GM18858 (cell line): Measurements from ENCODE around the gene U2AF1L4.
A peak's percentile ranks its signal among the peaks of the same experiment; 100 is the strongest.
"Not testable (repeated sequence)": the region's sequence is repeated elsewhere in the genome, so short reads cannot be mapped to it uniquely, and the experiment has no call there.

Source experiments
- ATAC-seq: cut with Tn5 transposase; IDR thresholded peaks from one replicate; pipeline ENCODE4 v1.9.1; 2021; ENCODE audit not compliant: unreplicated experiment

The U2AF1L4 gene

GRCh38 chr19:35727956-35728706, 17.1 kb downstream of the U2AF1L4 start:
- ATAC-seq = no peak

GRCh38 chr19:35727053-35727955, 17.9 kb downstream of the U2AF1L4 start:
- no peak for ATAC-seq

GRCh38 chr19:35725216-35725861, 19.9 kb downstream of the U2AF1L4 start:
- ATAC-seq = no peak

- no peak for ATAC-seq
Measured at GRCh38 chr19:35724560-35724959, 20.7 kb downstream of the U2AF1L4 start.

GRCh38 chr19:35724132-35724531, 21.1 kb downstream of the U2AF1L4 start:
- ATAC-seq = not testable (repeated sequence)

- no peak for ATAC-seq
Measured at GRCh38 chr19:35723671-35724070, 21.5 kb downstream of the U2AF1L4 start.

GRCh38 chr19:35722897-35723296, 22.3 kb downstream of the U2AF1L4 start:
- ATAC-seq = no peak

GRCh38 chr19:35722461-35722860, 22.8 kb downstream of the U2AF1L4 start:
- no peak for ATAC-seq

GRCh38 chr19:35721374-35721773, 23.8 kb downstream of the U2AF1L4 start:
- no peak for ATAC-seq

GRCh38 chr19:35720648-35721047, 24.6 kb downstream of the U2AF1L4 start:
- ATAC-seq = no peak

- no peak for ATAC-seq
Measured at GRCh38 chr19:35720163-35720524, 25.1 kb downstream of the U2AF1L4 start.

GRCh38 chr19:35719402-35720162, 25.6 kb downstream of the U2AF1L4 start:
- no peak for ATAC-seq

- ATAC-seq = no peak
Measured at GRCh38 chr19:35718345-35719041, 26.7 kb downstream of the U2AF1L4 start.

- ATAC-seq = peak; percentile 2
Measured at GRCh38 chr19:35717665-35718344, 27.4 kb downstream of the U2AF1L4 start, which contains the start of gene KMT2B. KMT2B (plus strand) TSS chr19:35718003; CDS start chr19:35718019, 16 bp downstream.

GRCh38 chr19:35716801-35717664, 28.2 kb downstream of the U2AF1L4 start:
- peak; percentile 48 for ATAC-seq

GRCh38 chr19:35715981-35716800, 29.0 kb downstream of the U2AF1L4 start:
- no peak for ATAC-seq

- ATAC-seq = no peak
Measured at GRCh38 chr19:35715355-35715809, 29.8 kb downstream of the U2AF1L4 start.
